ENCODE measurements around the gene CDC42BPA.

DNA sequence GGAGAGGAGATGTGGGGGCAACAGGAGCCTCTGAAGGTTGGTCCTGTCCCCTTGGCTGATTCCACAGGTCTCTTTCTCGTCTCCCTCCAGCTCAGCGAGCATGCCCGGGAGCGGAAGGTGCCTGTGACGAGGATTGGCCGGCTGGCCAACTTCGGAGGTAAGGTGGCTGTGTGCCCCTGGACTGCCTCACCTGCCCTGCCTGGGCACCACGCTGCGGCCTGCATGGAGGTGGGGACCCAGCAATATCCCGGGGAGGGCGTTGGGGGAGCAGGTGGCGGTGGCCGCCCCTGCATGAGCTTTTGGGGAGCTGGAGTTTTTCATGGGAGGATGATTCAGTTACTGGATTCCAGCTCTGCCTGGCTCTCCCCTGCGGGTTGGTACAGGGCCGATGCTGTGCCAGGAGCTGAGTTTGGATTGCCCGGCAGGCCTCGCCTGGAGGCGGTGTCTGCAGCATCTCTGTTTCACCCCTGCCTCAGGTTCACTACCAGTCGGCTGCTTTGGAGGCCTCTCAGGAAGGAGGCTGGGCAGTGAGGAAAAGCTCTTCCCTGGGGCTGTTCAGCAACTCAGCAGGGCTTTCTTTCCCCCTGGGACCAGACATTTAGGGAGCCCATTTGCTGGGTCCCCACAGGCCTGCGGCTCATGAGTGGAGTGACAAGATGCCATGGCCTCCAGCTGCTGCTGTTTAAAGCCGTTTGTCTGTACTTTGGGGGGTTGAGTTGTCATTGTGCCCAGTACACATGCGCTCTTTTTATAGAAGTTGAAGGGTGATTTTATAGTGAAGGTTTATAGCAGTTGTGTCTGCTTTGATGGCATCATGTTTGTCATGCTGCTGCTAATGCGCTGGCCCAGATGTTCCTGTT is 352.5 kb downstream of the CDC42BPA start:
- TF ChIP-seq, protein P1, sequence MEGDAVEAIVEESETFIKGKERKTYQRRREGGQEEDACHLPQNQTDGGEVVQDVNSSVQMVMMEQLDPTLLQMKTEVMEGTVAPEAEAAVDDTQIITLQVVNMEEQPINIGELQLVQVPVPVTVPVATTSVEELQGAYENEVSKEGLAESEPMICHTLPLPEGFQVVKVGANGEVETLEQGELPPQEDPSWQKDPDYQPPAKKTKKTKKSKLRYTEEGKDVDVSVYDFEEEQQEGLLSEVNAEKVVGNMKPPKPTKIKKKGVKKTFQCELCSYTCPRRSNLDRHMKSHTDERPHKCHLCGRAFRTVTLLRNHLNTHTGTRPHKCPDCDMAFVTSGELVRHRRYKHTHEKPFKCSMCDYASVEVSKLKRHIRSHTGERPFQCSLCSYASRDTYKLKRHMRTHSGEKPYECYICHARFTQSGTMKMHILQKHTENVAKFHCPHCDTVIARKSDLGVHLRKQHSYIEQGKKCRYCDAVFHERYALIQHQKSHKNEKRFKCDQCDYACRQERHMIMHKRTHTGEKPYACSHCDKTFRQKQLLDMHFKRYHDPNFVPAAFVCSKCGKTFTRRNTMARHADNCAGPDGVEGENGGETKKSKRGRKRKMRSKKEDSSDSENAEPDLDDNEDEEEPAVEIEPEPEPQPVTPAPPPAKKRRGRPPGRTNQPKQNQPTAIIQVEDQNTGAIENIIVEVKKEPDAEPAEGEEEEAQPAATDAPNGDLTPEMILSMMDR (conservative IDR thresholded peaks at IDR 0.05 in 1 of 2, IDR thresholded peaks at IDR 0.05 in 1 of 2; ENCODE audit: extremely low read depth in 1 of 2, insufficient read depth in 1 of 2, low read depth in 1 of 2, low read length in 2 of 2): no peak
- TF ChIP-seq EZH2 (IDR thresholded peaks at IDR 0.05; ENCODE audit: borderline replicate concordance, low read length): no peak

All from mammary epithelial cell (primary cell).